Activated CD4-positive, CD25-positive, alpha-beta regulatory T cell (primary cell): ENCODE results near the gene SNTG2.

Source experiments
- DNase-seq, 4 experiments: peaks; one replicate each; lab custom pipeline; 2025; lab: John Stamatoyannopoulos, UW

SNTG2 gene

DNA sequence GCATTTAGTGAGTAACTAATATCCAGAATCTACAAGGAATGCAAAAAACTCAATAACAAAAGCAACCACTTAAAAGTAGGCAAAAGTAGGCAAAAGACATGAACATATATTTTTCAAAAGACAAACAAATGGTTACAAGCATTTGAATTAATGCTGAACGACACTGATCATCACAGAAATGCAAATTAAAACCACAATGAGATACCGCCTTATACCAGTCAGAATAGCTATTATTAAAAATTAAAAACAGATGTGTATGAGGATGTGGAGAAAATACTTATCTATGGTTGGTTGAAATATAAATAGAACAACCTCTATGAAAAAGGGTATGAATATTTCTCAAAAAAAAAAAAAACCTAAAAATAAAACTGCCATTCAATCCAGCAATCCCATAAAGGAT, 51.7 kb downstream of the SNTG2 start:
- DNase-seq: no peak

DNA sequence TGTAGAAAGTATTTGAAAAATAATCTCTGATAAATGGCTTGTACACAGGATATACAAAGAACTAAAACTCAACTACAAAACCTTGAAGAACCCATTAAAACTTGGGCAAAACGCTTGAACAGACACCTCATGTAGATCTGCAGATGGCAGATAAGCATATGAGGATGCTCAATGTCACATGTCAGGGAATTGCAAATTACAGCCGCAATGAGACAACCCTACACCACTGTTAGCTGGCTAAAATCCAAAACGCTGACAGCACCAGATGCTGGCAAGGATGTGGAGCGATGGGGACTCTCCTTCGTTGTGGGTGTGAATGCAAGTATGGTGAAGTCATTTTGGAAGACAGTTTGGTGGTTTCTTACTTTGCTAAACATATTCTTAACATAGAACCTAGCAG, 53.7 kb downstream of the SNTG2 start:
- no peak for DNase-seq

DNA sequence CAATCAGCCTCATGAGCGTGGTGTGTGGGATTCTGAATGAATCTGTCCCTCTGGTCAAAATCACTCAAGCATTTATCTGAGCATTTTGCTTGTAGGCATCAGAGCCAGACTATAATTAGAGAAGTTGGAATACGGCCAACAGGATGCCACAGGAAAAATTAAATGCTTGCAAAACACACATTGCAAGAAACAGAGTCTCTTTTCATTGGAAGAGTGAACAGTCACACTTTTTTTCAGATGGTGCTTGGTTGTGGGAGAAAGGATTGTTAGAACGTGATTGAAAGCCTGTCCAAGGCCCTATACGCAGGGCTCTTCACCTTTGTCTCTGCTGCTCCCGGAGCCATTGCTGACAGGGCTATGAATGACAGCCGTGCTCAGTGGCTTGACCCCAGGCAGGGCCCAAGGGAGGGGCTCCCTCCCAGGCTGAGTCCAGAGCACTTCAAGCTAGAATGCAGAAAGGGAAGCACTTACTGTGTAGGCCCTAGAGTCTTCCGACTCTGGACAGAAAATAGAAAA, 59.8 kb downstream of the SNTG2 start:
- no peak for DNase-seq

DNA sequence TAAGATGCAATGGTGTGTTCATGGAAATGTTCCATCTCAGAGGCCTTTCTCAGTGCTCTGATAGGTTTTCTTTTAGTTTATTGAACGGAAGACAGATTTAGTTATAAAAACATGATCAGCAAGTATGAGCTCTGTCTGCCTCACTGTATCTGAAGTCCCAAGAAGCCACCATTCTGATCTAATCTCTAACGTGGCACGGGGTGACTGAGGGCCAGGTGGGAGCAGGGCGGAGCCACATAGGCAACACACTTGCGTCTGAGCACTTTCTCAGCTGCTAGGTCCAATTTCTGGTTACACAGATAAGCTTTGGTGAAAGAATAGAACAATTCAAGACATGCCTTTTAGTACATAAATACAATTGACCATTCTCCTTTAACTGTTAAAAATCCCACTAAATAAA, 60.4 kb downstream of the SNTG2 start:
- no peak for DNase-seq

DNA sequence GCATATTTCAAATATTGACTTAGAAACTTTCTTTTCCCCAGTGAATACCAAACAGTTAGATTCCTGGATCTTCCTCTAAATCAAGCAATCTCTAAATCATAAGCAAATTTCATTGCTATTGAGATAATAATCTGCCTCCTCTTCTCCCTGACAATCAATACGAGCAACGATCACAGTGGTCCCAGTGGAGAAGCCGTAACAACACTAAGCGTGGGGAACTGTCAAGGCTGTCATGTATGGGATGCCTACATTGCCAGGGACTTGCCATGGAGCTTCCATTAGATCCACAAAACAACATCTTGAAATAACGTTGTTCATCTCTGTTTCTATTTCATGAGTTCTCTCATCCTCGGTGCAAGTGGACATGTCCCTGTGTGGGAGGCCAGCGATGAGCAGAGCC, 61.3 kb downstream of the SNTG2 start:
- DNase-seq: no peak

DNA sequence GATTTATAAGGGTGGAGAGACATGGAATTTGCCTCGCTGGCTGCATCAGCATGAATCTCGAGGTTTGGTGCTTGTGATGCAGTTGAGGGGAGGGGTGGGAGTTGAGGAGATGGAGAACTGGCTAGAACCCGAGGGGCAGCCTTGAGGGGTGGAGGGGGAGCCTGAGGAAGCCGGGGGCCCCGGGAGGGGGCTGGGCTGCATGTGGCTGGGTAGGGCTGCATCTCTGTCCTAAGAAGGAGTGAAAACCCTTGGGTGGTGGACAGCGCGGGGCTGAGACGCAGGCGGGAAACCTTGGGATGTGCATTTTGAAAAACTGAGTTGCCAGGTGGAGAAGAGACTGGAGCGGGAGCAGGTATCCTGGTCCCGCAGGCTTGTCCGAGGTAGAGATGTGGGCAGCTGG, 64.2 kb downstream of the SNTG2 start:
- DNase-seq: no peak

DNA sequence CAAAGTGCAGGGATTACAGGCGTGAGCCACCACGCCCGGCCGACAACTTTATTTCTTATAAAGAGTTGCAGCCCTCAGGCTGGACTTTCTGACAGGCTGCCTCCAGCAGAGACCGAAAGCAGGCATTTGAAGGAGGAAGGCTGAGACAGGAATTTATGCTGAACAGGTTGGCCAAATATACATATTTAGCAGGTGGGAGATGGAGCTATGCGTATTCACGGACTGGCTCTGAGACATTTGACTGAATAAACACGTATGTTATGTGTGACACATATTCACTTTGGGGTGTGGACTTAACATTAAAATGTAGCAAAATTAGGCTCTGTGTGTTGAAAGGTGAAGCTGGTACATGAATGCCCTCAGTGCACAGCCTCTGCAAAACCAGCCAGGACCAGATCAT, 65.9 kb downstream of the SNTG2 start:
- no peak for DNase-seq

DNA sequence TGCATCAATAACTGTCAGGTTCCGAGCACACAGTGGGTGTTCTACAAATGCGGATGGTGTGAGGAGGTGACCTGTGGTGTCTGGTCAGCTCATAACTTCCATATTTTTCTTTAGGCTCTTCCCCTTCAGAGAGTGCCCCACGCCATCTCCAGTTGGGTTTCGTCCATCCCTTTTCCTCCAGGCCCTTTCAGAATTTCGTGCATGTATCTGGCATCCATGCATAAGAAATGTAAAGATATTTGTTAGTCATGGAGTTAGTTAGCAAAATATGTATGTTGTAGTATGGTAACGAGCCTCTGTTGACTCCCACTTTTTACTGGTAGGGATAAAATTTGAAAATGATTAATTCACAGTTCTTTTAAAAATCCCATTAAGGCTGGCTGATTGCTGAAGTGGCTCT, 67.2 kb downstream of the SNTG2 start:
- no peak for DNase-seq

DNA sequence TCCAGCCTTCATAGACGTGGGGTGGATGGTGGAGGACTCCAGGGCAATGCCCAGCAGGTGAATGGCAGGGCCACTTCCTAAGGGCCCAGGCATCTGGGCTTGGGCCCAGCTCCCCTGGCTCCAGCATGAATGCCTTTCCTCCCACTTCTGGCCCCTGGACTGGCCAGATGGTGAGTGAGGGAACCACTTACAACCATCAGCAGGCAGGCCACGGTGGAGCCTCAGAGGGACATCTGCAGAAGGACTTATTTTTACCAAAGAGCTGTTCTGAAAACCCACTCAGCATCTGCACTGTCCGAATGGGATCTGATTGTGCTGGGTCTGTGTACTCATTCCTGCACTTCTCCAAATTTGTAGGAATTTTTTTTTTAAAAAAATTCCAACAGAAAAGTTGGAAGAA, 69.6 kb downstream of the SNTG2 start:
- DNase-seq: no peak

DNA sequence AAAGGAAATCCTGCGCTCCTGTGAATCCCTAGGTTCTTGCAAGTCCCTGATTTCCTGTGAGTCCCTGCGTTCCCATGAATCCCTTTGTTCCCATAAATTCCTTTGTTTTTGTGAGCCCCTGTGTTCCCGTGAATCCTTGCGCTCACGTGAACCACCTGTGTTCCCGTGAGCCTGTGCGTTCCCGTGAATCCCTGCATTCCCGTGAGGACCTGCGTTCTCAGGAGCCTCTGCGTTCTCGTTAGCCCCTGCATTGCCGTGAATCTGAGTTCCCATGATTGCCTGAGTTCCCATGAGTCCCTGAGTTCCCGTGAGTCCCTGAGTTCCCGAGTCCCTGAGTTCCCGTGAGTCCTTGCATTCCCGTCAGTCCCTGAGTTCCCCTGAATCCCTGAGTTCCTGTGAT, 71.5 kb downstream of the SNTG2 start:
- no peak for DNase-seq

DNA sequence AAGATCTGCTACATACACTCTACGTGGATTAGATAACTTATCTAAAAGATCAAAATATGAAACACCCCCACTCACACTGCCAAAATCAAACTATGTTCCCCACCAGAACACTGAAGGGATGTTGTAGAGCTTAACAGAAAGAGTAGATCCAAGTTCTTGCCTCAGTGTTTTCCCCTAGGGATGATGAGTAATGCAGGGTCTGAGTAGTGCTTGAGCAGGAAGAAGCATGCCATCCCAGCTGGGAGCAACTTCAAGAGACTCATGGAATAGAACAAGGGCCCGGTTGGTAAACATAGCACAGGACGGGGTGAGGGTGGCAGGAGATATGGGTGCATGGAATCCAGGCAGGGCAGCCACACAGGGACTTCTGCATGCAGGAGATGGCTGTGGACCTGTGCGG, 74.3 kb downstream of the SNTG2 start:
- no peak for DNase-seq

DNA sequence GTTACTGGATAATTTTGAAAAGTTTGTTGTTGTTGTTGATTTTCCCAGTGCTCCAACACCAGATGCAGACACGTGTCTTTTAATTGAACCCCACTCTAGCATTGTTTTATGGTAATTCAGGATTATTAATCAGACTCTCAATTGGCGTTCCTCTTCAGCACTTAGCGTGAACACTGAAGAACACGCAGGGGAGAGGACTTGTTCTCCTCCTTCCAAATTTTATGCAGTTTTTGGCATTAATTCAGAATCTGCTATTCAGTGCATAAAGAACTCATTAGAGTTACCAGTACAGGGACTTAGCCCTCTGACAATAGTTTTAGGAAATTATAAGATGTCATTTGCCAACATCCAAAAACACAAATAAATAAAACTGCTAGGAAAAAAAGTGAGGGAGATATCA, 75.5 kb downstream of the SNTG2 start:
- DNase-seq: no peak

DNA sequence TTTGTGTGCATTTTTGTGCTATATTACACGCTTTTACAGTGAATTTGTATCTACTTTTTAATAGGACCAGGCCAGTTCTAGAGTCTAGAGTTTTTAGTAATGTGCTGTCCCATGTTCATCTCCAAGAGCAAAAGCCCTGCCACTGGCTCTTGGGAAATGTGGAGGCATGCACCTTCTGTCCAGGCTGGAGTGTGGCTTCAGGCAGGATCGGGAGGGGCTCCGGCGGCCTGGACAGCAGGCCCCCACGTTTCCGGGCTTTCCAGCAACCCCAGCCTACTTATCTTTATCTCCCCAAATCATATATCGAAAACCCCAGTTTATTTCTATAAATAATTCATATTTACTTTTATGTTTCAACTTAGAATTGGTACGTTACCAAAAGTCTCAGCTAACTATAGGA, 78.2 kb downstream of the SNTG2 start:
- DNase-seq: no peak

DNA sequence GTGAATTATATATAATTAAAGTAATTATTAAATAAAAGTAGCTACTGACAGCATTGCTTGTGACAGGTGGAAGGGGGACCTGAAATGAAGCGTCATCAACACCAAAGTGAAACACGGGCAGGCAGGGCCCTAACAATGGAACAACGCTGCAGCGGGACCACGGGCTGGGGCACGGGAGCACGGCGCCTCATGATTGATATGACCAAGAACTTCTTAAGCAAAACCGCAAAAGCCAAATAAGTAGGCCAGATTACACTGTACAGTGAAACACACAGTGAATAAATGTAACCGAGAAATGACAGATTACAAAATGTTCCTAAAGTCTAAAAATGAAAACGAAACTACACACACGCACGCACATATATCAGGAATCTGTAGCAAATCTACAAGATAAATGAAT, 81.4 kb downstream of the SNTG2 start:
- no peak for DNase-seq

DNA sequence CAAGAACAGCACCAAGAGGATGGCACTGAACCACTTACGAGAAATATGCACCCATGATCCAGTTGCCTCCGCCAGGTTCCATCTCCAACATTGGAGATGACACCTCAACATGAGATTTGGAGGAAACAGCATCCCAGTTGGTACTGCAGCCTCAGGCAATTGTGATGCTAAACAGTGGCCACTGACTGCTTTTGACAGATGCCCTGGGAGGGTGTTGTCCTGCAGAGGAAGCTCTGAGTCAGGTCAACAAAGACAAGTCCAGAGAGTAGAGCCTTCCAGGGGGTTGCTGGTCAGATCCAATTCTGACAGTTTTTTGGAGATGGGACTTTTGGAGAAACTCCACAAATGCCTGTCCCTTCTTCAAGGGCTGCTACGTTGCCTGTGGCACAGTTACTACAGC, 82.4 kb downstream of the SNTG2 start:
- DNase-seq: no peak

DNA sequence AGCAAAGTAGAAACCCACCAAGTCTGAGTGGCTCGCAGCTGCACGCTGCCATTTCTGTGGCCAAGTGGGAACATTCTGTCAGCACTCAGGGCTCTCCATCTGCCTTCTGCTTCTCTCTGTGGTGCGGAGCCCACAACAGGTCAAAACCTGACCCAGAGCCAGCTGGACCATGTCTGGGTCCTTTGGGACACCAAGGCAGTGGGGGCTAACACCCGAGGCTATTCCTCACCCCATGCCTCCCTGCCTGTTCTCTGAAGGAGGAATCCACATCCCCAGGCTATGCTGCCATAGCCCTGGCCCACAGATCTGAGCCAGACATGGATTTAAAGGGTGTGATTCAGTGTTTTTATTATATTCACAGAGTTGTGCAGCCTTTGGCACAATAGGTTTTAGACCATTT, 86.4 kb downstream of the SNTG2 start:
- no peak for DNase-seq

DNA sequence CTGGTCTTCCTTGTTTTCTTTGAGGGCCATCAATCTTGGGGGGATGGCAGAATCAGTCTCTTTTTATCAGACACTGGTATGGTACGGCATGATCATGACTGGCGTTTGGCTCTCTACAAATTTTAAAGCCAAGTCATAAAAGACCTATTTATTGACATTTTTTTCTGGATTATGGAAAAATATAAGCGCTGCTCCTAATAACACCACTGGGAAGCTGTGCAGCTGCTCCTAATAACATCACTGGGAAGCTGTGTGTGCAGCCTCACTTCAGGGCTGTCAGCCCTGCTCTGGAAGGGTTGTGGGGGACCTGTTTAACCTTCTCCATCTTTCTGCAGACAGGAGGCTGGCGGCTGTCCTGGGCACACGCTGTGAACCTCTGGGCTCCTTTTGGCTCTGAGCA, 88.9 kb downstream of the SNTG2 start:
- DNase-seq: no peak

DNA sequence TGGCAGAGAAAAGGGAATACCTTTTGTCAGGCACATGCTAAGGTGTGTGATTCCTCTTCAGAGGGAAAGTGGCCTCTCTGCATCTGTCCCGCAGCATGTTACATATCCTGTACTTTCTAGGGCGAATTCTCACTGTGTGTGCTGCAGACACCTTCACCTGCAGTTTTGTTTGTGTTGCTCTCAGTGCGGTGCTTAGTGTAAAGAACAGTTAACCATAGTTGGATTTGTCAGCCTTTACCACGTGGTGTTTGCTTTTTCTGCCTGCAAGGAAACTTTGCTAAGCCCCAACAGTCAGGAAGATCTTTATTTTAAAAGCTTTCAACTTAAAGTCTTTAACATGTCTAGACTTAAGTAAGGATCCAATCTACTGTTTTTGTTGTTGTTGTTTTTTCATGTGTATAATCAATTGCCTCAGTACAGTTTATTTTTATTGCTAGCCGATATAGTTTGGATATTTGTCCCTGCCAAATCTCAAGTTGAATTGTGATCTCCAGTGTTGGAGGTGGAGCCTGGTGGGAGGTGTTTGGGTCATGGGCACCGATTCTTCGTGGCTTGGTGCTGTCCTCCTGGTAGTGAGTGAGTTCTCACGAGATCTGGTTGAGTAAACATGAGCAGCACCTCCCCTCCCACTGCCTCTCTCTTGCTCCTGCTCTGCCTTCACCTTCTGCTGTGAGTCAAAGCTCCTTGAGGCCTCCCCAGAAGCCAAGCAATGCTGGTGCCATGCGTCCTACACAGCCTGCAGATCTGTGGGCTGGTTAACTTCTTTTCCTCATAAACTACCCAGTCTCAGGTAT, 90.6 kb downstream of the SNTG2 start:
- DNase-seq: no peak

DNA sequence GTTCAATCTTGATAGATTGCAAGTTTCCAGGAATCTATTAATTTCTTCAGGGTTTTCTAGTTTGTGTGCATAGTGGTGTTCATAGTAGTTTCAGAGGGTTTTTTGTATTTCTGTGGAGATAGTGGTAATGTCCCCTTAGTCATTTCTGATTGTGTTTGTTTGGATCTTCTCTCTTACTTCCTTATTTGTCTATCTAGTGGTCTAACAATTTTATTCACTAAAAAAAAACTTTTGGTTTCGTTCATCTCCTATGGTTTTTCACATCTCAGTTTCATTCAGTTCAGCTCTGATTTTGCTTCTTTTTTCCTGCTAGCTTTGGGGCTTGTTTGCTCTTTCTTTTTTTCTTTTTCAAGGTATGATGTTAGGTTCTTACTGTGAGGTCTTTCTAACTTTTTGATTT, 94.5 kb downstream of the SNTG2 start:
- DNase-seq: no peak

DNA sequence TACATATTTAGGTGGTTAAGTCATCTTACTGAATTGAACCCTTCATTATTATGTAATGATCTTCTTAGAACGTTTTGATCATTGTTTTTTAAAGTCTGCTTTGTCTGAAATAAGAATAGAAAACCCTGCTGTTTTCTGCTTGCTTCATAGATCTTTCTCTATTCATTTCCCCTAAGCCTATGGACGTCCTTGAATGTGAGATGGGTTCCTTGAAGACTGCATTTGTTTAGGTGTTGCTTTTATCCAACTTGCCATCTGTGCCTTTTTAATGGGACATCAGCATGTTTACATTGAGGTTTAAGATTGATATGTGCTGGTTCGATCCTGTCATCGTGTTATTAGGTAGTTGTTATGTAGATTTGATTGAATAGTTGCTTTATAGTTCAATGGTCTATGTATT, 95.4 kb downstream of the SNTG2 start:
- no peak for DNase-seq

DNA sequence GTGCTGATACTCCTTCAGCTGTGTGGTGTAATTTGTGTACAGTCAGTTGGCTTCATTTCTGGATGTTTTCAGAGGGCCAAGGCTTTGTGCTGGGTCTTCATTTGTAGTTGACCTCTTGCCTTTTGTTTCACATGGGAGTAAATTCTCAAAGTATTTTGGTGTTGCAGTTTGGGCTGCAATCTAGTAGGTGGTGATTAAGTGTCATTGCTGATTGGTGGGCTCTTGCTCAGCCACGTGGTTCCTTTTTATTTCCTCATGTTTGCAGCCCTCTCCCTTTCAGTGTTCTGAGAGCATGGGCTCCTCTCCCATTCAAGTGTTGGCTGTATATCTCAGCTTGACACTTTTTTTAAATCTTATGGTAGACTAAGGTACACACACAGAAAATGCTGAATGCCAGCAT, 96.8 kb downstream of the SNTG2 start:
- DNase-seq: no peak

DNA sequence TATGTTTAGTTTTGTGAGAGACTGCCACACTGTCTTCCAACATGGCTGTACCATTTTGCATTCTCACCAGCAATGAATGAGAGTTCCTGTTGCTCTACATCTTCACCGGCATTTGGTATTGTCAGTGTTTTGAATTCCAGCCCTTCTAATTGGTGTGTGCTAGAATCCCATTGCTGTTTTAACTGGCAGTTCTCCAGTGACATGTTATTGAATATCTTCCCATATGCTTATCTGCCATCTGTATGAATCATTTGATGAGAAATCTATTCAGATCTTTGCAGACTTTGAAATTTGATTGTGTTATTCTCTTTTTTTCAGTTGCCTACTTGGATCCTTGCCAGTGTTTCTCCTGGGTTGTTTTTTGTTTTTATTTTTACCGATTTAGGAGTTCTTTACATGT, 99.0 kb downstream of the SNTG2 start:
- DNase-seq: no peak

DNA sequence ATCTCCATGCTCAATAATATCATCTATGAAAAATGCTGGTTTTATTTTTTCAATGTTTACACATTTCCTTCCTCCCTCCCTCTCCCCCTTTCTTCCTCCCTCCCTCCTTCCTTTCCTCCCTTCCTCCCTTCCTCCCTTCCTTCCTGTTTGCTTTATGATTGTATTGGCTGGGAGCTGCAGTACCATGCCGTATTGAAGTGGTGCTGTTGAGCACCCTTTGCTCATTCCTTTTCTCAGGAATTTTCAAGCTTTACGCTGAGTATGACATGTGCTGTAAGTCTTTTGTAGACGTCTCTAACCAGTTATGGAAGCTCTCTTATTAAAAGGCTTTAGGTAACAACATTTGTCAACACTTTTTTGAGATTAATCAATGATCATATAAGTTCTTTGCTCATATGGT, 100.4 kb downstream of the SNTG2 start:
- no peak for DNase-seq

DNA sequence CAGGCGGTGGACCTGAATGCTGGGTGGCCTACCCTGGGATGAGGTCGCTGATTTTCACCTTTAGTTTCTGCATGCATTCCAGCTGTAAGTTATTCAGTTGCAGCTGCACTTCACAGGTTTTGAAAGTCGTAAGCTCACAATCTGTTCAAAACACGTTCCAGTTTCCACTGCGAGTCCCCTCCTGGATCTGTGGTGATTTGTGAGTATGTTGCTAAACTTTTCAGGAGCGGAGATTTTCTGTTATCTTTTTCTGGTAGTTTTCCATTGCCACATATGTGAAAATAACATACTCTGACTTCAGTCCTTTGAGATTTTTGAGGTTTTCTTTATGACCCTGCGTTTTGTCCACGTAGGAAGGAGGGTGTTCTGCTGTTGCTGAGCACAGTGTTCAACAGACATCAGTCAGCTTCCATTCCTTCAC, 102.1 kb downstream of the SNTG2 start:
- DNase-seq: no peak
